H1 (cell line): ENCODE data around the gene PLD2. TPM values are rescaled to one million over a fixed set of nuclear protein-coding genes. Genes with fewer than 3 reads are reported as not detected.

Experiments used
- CTCF ChIA-PET: fragments of 300-600 bp; sonication (Branson Sonifier 250); formaldehyde crosslinking; loops from one replicate; lab custom pipeline; 2021; ENCODE audit not compliant: partially characterized antibody; lab: Charles Lee
- POLR2A ChIA-PET: fragments of 300-600 bp; sonication (Branson Sonifier 250); formaldehyde crosslinking; loops from one replicate; lab custom pipeline; 2021; ENCODE audit warnings: inconsistent platforms; ENCODE audit not compliant: partially characterized antibody; lab: Charles Lee
- DNase-seq, 2 experiments: peaks; one replicate each; pipeline versions ENCODE4 v3.0.0 to v3.0.0-alpha.2; 2010 to 2022; ENCODE audit warnings: low spot score in 2 of 2, low read depth in 1 of 2, mixed read lengths in 1 of 2
- FAIRE-seq: peaks from 2 replicates; lab custom pipeline; 2011; peaks lifted over from hg19 to GRCh38; lab: Jason Lieb, UNC
- H2AFZ ChIP-seq: 2 replicates; pipeline ENCODE4 v1.8.1; 2012; ENCODE audit warnings: low read length, inconsistent platforms
- H2AK5ac ChIP-seq: 2 replicates; pipeline ENCODE4 v1.6.1; 2013; ENCODE audit warnings: low read depth, low read length
- H2BK120ac ChIP-seq: replicated peaks from 2 replicates; pipeline ENCODE3; 2013; ENCODE audit warnings: low read depth, low read length, inconsistent platforms
- H2BK12ac ChIP-seq: 2 replicates; pipeline ENCODE4 v1.6.1; 2013; ENCODE audit warnings: low read depth, low read length
- H2BK15ac ChIP-seq: 2 replicates; pipeline ENCODE4 v1.6.1; 2013; ENCODE audit warnings: low read length
- H2BK20ac ChIP-seq: 2 replicates; pipeline ENCODE4 v1.6.1; 2013; ENCODE audit warnings: low read length
- H2BK5ac ChIP-seq: 2 replicates; pipeline ENCODE4 v1.6.1; 2013; ENCODE audit warnings: low read depth, low read length
- H3K14ac ChIP-seq: 2 replicates; pipeline ENCODE4 v1.6.1; 2013; ENCODE audit warnings: inconsistent platforms; ENCODE audit not compliant: insufficient read length
- H3K18ac ChIP-seq: 2 replicates; pipeline ENCODE4 v1.6.1; 2013; ENCODE audit warnings: low read length; ENCODE audit errors: extremely low read depth
- H3K23ac ChIP-seq: 2 replicates; pipeline ENCODE4 v1.6.1; 2013; ENCODE audit warnings: inconsistent platforms; ENCODE audit not compliant: insufficient read length
- H3K23me2 ChIP-seq: 2 replicates; pipeline ENCODE4 v1.6.1; 2013; ENCODE audit warnings: low read depth, low read length
- H3K27ac ChIP-seq: 2 replicates; pipeline ENCODE4 v1.6.1; 2011; ENCODE audit warnings: low read depth, low read length, inconsistent platforms
- H3K27me3 ChIP-seq, 4 experiments: replicated peaks in 1 of 4; 1 replicate in 1 of 4; 2 replicates in 3 of 4; pipeline versions ENCODE4 v1.6.1 to v1.8.1; 2011 to 2013; ENCODE audit warnings: low read length in 3 of 4, mild to moderate bottlenecking in 3 of 4, inconsistent platforms in 2 of 4, mixed read lengths in 2 of 4, moderate library complexity in 1 of 4; ENCODE audit not compliant: control insufficient read depth in 3 of 4, insufficient read depth in 3 of 4; ENCODE audit errors: extremely low read depth in 1 of 4
- H3K36me3 ChIP-seq, 4 experiments: 2 replicates each; pipeline versions ENCODE4 v1.6.1 to v1.8.1; 2011 to 2013; ENCODE audit warnings: mild to moderate bottlenecking in 4 of 4, low read length in 3 of 4, moderate library complexity in 2 of 4, control low read depth in 1 of 4, inconsistent platforms in 1 of 4; ENCODE audit not compliant: insufficient read depth in 4 of 4, control insufficient read depth in 2 of 4
- H3K4ac ChIP-seq: replicated peaks from 2 replicates; pipeline ENCODE3; 2013; ENCODE audit warnings: low read length, low read depth, mixed read lengths, inconsistent platforms; ENCODE audit not compliant: insufficient read length
- H3K4me1 ChIP-seq, 4 experiments: replicated peaks in 1 of 4; 1 replicate in 1 of 4; 2 replicates in 3 of 4; pipeline versions ENCODE4 v1.6.1 to v1.8.1; 2011 to 2013; ENCODE audit warnings: low read length in 3 of 4, inconsistent platforms in 2 of 4, mixed read lengths in 1 of 4; ENCODE audit not compliant: insufficient read depth in 4 of 4, control insufficient read depth in 3 of 4
- H3K4me2 ChIP-seq, 2 experiments: 2 replicates each; pipeline versions ENCODE4 v1.6.1 to v1.8.1; 2011 to 2013; ENCODE audit warnings: low read depth in 2 of 2, low read length in 2 of 2, control low read depth in 1 of 2, inconsistent platforms in 1 of 2, mild to moderate bottlenecking in 1 of 2; ENCODE audit not compliant: insufficient read depth in 1 of 2
- H3K4me3 ChIP-seq, 4 experiments: fragments of 200-600, 300-600 bp in 1 of 4; sonication (generic), shearing (Covaris generic), sonication (Bioruptor Twin) in 1 of 4; 2 replicates each; pipeline versions ENCODE4 v1.5.1 to v1.8.1; 2011 to 2016; ENCODE audit warnings: low read length in 4 of 4, low read depth in 3 of 4, control low read depth in 2 of 4, inconsistent platforms in 2 of 4, mild to moderate bottlenecking in 2 of 4, mixed read lengths in 1 of 4, moderate library complexity in 1 of 4; ENCODE audit not compliant: insufficient read depth in 2 of 4; ENCODE audit errors: extremely low read depth in 1 of 4
- H3K56ac ChIP-seq: replicated peaks from 2 replicates; pipeline ENCODE3; 2013; ENCODE audit warnings: low read depth, mild to moderate bottlenecking, mixed read lengths, low read length, inconsistent platforms; ENCODE audit not compliant: insufficient read length
- H3K79me1 ChIP-seq: 2 replicates; pipeline ENCODE4 v1.6.1; 2013; ENCODE audit warnings: low read depth, low read length, control low read depth
- H3K79me2 ChIP-seq, 2 experiments: 2 replicates each; pipeline versions ENCODE4 v1.6.1 to v1.8.1; 2012 to 2013; ENCODE audit warnings: low read length in 2 of 2, mild to moderate bottlenecking in 2 of 2, inconsistent platforms in 1 of 2; ENCODE audit not compliant: insufficient read depth in 2 of 2, control insufficient read depth in 1 of 2
- H3K9ac ChIP-seq, 4 experiments: replicated peaks in 1 of 4; 1 replicate in 1 of 4; 2 replicates in 3 of 4; pipeline versions ENCODE4 v1.6.1 to v1.8.1; 2011 to 2013; ENCODE audit warnings: low read depth in 3 of 4, low read length in 3 of 4, control low read depth in 2 of 4, mild to moderate bottlenecking in 2 of 4, moderate library complexity in 2 of 4, inconsistent platforms in 1 of 4; ENCODE audit errors: extremely low read depth in 1 of 4
- H3K9me3 ChIP-seq, 2 experiments: 2 replicates each; pipeline versions ENCODE4 v1.6.1 to v1.8.1; 2012 to 2013; ENCODE audit warnings: mild to moderate bottlenecking in 2 of 2, moderate library complexity in 2 of 2, control low read depth in 1 of 2, inconsistent platforms in 1 of 2, low read depth in 1 of 2, low read length in 1 of 2, mixed read lengths in 1 of 2; ENCODE audit not compliant: insufficient read depth in 2 of 2
- H4K20me1 ChIP-seq, 2 experiments: replicated peaks in 1 of 2; 2 replicates each; pipeline versions ENCODE3 to v1.8.1; 2011 to 2013; ENCODE audit warnings: inconsistent platforms in 2 of 2, low read length in 2 of 2, mild to moderate bottlenecking in 1 of 2; ENCODE audit not compliant: insufficient read depth in 2 of 2, control insufficient read depth in 1 of 2
- H4K5ac ChIP-seq: 2 replicates; pipeline ENCODE4 v1.6.1; 2013; ENCODE audit warnings: low read length, low read depth, mixed read lengths, inconsistent platforms; ENCODE audit not compliant: insufficient read length
- H4K8ac ChIP-seq: 2 replicates; pipeline ENCODE4 v1.8.0; 2013; ENCODE audit warnings: mild to moderate bottlenecking, moderate library complexity, low read length, inconsistent platforms; ENCODE audit not compliant: insufficient read depth; ENCODE audit errors: extremely low read depth
- H4K91ac ChIP-seq: replicated peaks from 2 replicates; pipeline ENCODE3; 2013; ENCODE audit warnings: low read length, mixed read lengths, inconsistent platforms; ENCODE audit not compliant: insufficient read length
- CBX5 ChIP-seq: fragments of 300-800, 300-1000 bp; sonication (generic); IDR thresholded peaks from 2 replicates; pipeline ENCODE4 v1.7.1; 2016; ENCODE audit warnings: antibody characterized with exemption, low read length, low read depth
- CHD2 ChIP-seq: IDR thresholded peaks from 2 replicates; pipeline ENCODE4 v1.6.1; 2012; ENCODE audit warnings: low read length, improper control_type of control experiment
- EP300 ChIP-seq, 2 experiments: IDR thresholded peaks; 1 replicate in 1 of 2; 2 replicates in 1 of 2; pipeline ENCODE4 v1.6.1; 2011 to 2012; ENCODE audit warnings: low read depth in 2 of 2, low read length in 2 of 2, mild to moderate bottlenecking in 2 of 2, borderline replicate concordance in 1 of 2, inconsistent platforms in 1 of 2, moderate library complexity in 1 of 2
- RFX5 ChIP-seq: IDR thresholded peaks from 2 replicates; pipeline ENCODE4 v1.6.1; 2011; ENCODE audit warnings: low read depth, low read length, improper control_type of control experiment, borderline replicate concordance
- TEAD4 ChIP-seq: IDR thresholded peaks from 2 replicates; pipeline ENCODE4 v1.6.1; 2012; ENCODE audit warnings: low read depth, low read length, inconsistent platforms, mixed read lengths
- polyA plus RNA-seq, 7 experiments: library from polyadenylated mRNA; depleted of rRNA in 3 of 7; stranded (reverse) in 5 of 7; unstranded in 2 of 7; fragments of >200 nt in 5 of 7; fragments of 200-250 nt in 2 of 7; gene quantifications; 1 replicate in 5 of 7; 2 replicates in 1 of 7; 4 replicates in 1 of 7; pipeline versions ENCODE4 v1.2.1 to v1.2.3, GENCODE V29; 2011 to 2013; ENCODE audit warnings: missing spikeins in 2 of 7, mixed read lengths in 2 of 7
- total RNA-seq: library from RNA; stranded (reverse); fragmentation: NEBNext Ultra II Directional; extraction: Animal tissue kit (Norgen Biotek cat#: 25700); gene quantifications from 2 replicates; pipeline ENCODE4 v1.2.1, GENCODE V29; 2021
- TF ChIP-seq, protein P1 (sequence below): IDR thresholded peaks from 2 replicates; pipeline ENCODE4 v1.6.1; 2012; ENCODE audit warnings: low read length, inconsistent platforms

The PLD2 gene
- total and polyA plus RNA-seq, 2 of the 8 experiments (the other 6 are each of a cell fraction or from before 2014, with no cell fraction given), result 44.3 to 48.4 TPM

GRCh38 chr17:4852567-4853207, 45.7 kb downstream of the PLD2 start:
- Histone ChIP-seq H3K9me3 (no peaks in the 10 kb centered on the region), H2AK5ac (peak overlapping the region; percentile 54; the same call in 1 of the 2 replicates), H4K91ac (no peak overlapping the region), H3K79me2 (peaks cover 0 to 45% of the 10 kb centered on the region in 2 experiments; a peak in 3 of 4 replicates), H3K14ac (no peak overlapping the region), H2BK20ac (peak overlapping the region; percentile 56; the same call in 1 of the 2 replicates), H4K5ac (no peak overlapping the region), H2AFZ (no peak overlapping the region), H3K4ac (no peak overlapping the region), H2BK5ac (no peak overlapping the region), H3K79me1 (peaks cover 14% of the 10 kb centered on the region), H4K8ac (no peak overlapping the region), H3K4me2 (no peak overlapping the region), H3K23ac (no peak overlapping the region), H2BK120ac (no peak overlapping the region), H2BK15ac (no peak overlapping the region), H3K4me3 (no peak overlapping the region), H3K9ac (no peak overlapping the region), H3K36me3 (no peaks in the 10 kb centered on the region), H4K20me1 (peaks cover 0 to 1% of the 10 kb centered on the region in 2 experiments), H2BK12ac (peak overlapping the region; percentile 86; the same call in 1 of the 2 replicates), H3K18ac (no peak overlapping the region), H3K56ac (no peak overlapping the region), H3K27me3 (no peaks in the 10 kb centered on the region), H3K23me2 (peaks cover 7% of the 10 kb centered on the region; the same call in 1 of the 2 replicates), H3K4me1 (peaks cover 14 to 42% (median 35%) of the 10 kb centered on the region in 4 experiments), H3K27ac (no peak overlapping the region)
- CTCF ChIA-PET, result interaction anchor here (0.6 to 1.5 kb wide), 3 partner anchors 15 to 558 kb away, joined by 3 to 4 read pairs (median 3); partner anchors contain the start of gene MINK1
- no peak for FAIRE-seq
- POLR2A ChIA-PET, result interaction anchor here (0.9 kb wide), 1 partner anchor 44 kb away, joined by 3 read pairs; no protein-coding TSS in a partner anchor
- TF ChIP-seq, protein P1, sequence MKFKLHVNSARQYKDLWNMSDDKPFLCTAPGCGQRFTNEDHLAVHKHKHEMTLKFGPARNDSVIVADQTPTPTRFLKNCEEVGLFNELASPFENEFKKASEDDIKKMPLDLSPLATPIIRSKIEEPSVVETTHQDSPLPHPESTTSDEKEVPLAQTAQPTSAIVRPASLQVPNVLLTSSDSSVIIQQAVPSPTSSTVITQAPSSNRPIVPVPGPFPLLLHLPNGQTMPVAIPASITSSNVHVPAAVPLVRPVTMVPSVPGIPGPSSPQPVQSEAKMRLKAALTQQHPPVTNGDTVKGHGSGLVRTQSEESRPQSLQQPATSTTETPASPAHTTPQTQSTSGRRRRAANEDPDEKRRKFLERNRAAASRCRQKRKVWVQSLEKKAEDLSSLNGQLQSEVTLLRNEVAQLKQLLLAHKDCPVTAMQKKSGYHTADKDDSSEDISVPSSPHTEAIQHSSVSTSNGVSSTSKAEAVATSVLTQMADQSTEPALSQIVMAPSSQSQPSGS, result no peak
- no peak for TF ChIP-seq EP300 (IDR thresholded peaks at IDR 0.05; ENCODE audit: borderline replicate concordance in 1 of 2, low read depth in 2 of 2, low read length in 2 of 2)
- TF ChIP-seq CBX5, result no peak
- TF ChIP-seq TEAD4, result no peak
- TF ChIP-seq CHD2, result no peak
- TF ChIP-seq RFX5, result no peak
- DNase-seq, result no peak
